ENCODE results near the gene ID3.
"Not testable (repeated sequence)": the region's sequence is repeated elsewhere in the genome, so short reads cannot be mapped to it uniquely, and the experiment has no call there.

Gene ID3

GRCh38 chr1:23555986-23556634 is 3.2 kb downstream of the ID3 start:
- DNase-seq: no peak
- intact Hi-C loops (cut with DNase I): no loop called here

GRCh38 chr1:23555270-23555985 is 3.9 kb downstream of the ID3 start:
- intact Hi-C loops (cut with DNase I): no loop called here
- DNase-seq: peak in 3 of 42 donors; percentile 31 to 61 (median 51)

GRCh38 chr1:23554481-23555269 is 4.6 kb downstream of the ID3 start:
- peak; percentile 53 to 92 (median 86) for DNase-seq
- intact Hi-C loops (cut with DNase I): no loop called here

GRCh38 chr1:23554127-23554480 is 5.2 kb downstream of the ID3 start:
- no peak for DNase-seq
- intact Hi-C loops (cut with DNase I): no loop called here

GRCh38 chr1:23553231-23554126 is 5.8 kb downstream of the ID3 start:
- intact Hi-C loops (cut with DNase I): no loop called here
- no peak for DNase-seq

- intact Hi-C loops (cut with DNase I): no loop called here
- DNase-seq: no peak
These were observed 7.5 kb downstream of the ID3 start for GRCh38 chr1:23551849-23552248.

- no peak for DNase-seq
- intact Hi-C loops (cut with DNase I): no loop called here
These were observed 10.6 kb downstream of the ID3 start for GRCh38 chr1:23548704-23549143.

GRCh38 chr1:23546897-23547584 is 12.3 kb downstream of the ID3 start:
- DNase-seq: no peak
- intact Hi-C loops (cut with DNase I): no loop called here

GRCh38 chr1:23545851-23546250 is 13.4 kb downstream of the ID3 start:
- intact Hi-C loops (cut with DNase I): loop anchor here (2.0 kb wide), 1 partner anchor 91 kb away; no protein-coding TSS in a partner anchor
- DNase-seq: no peak

- intact Hi-C loops (cut with DNase I): loop anchor here (2.0 to 5.0 kb wide), 2 partner anchors 92 to 177 kb away; partner anchors contain the start of gene ZNF436
These were observed 14.6 kb downstream of the ID3 start for GRCh38 chr1:23544444-23545389.

GRCh38 chr1:23543707-23544443 is 15.4 kb downstream of the ID3 start:
- no peak for DNase-seq
- intact Hi-C loops (cut with DNase I): loop anchor here (2.0 to 5.0 kb wide), 2 partner anchors 93 to 177 kb away; partner anchors contain the start of gene ZNF436

More at GRCh38 chr1:23544444-23545389, 14.6 kb downstream of the ID3 start:
- peak; percentile 58 to 92 (median 80) for DNase-seq

- intact Hi-C loops (cut with DNase I): loop anchor here (5.0 kb wide), 1 partner anchor 176 kb away; the partner anchor contains the start of gene ZNF436
- not testable (repeated sequence) for DNase-seq
These were observed 16.4 kb downstream of the ID3 start for GRCh38 chr1:23542940-23543339.

- intact Hi-C loops (cut with DNase I): loop anchor here (5.0 kb wide), 2 partner anchors 42 to 172 kb away; partner anchors contain the start of gene ZNF436
- peak; percentile 64 to 94 (median 88) for DNase-seq
These were observed 19.5 kb downstream of the ID3 start for GRCh38 chr1:23539698-23540266.

GRCh38 chr1:23537296-23537973 is 21.9 kb downstream of the ID3 start:
- intact Hi-C loops (cut with DNase I): loop anchor here (5.0 kb wide), 1 partner anchor 40 kb away; no protein-coding TSS in a partner anchor

More at GRCh38 chr1:23537296-23537973, 21.9 kb downstream of the ID3 start:
- no peak for DNase-seq

Data from head of caudate nucleus (tissue), 42 donors.